Keratinocyte (primary cell): ENCODE results near the gene HYI. TPM values are rescaled to one million over a fixed set of nuclear protein-coding genes. Genes with fewer than 3 reads are reported as not detected.

Experiments
- DNase-seq: peaks from one replicate; pipeline ENCODE4 v3.0.0-alpha.2; 2011; ENCODE audit warnings: low read depth, missing footprints, low spot score
- FAIRE-seq: peaks from 2 replicates; lab custom pipeline; 2011; peaks lifted over from hg19 to GRCh38; lab: Jason Lieb, UNC
- H2AFZ ChIP-seq: 2 replicates; pipeline ENCODE4 v1.6.0; 2012; ENCODE audit warnings: low read length, control low read depth, inconsistent platforms; ENCODE audit not compliant: control insufficient read depth
- H3K27ac ChIP-seq: 2 replicates; pipeline ENCODE4 v1.5.1; 2011; ENCODE audit warnings: low read length; ENCODE audit not compliant: control insufficient read depth, insufficient read depth
- H3K27me3 ChIP-seq: 3 replicates; pipeline ENCODE4 v1.6.0; 2011; ENCODE audit warnings: low read length; ENCODE audit not compliant: control insufficient read depth, insufficient read depth; ENCODE audit errors: extremely low read depth
- H3K36me3 ChIP-seq, 2 experiments: 2 replicates in 1 of 2; 3 replicates in 1 of 2; pipeline ENCODE4 v1.5.1; 2011; ENCODE audit warnings: low read length in 2 of 2, mild to moderate bottlenecking in 1 of 2; ENCODE audit not compliant: control insufficient read depth in 2 of 2, insufficient read depth in 2 of 2; ENCODE audit errors: extremely low read depth in 1 of 2
- H3K4me1 ChIP-seq: 3 replicates; pipeline ENCODE4 v1.5.1; 2011; ENCODE audit warnings: low read length; ENCODE audit not compliant: control insufficient read depth, insufficient read depth; ENCODE audit errors: extremely low read depth
- H3K4me2 ChIP-seq: 3 replicates; pipeline ENCODE4 v1.6.0; 2011; ENCODE audit warnings: low read depth, low read length; ENCODE audit not compliant: control insufficient read depth, insufficient read depth; ENCODE audit errors: extremely low read depth
- H3K4me3 ChIP-seq, 3 experiments: fragments of 200-600 bp in 1 of 3; sonication (generic) in 1 of 3; 2 replicates in 2 of 3; 3 replicates in 1 of 3; pipeline ENCODE4 v1.5.1; 2011 to 2016; ENCODE audit warnings: low read length in 3 of 3, mild to moderate bottlenecking in 3 of 3, control low read depth in 2 of 3, inconsistent platforms in 1 of 3, low read depth in 1 of 3, mixed read lengths in 1 of 3, mixed run types in 1 of 3, moderate library complexity in 1 of 3; ENCODE audit not compliant: control insufficient read depth in 2 of 3, insufficient read depth in 2 of 3; ENCODE audit errors: extremely low read depth in 1 of 3
- H3K79me2 ChIP-seq: 2 replicates; pipeline ENCODE4 v1.6.0; 2012; ENCODE audit warnings: low read length; ENCODE audit not compliant: control insufficient read depth, insufficient read depth
- H3K9ac ChIP-seq: 3 replicates; pipeline ENCODE4 v1.6.0; 2011; ENCODE audit warnings: low read length; ENCODE audit not compliant: control insufficient read depth, insufficient read depth; ENCODE audit errors: extremely low read depth
- H3K9me1 ChIP-seq: 3 replicates; pipeline ENCODE4 v1.6.0; 2011; ENCODE audit warnings: low read length; ENCODE audit not compliant: control insufficient read depth, insufficient read depth; ENCODE audit errors: extremely low read depth
- H3K9me3 ChIP-seq: 2 replicates; pipeline ENCODE4 v1.5.1; 2012; ENCODE audit warnings: low read depth, low read length; ENCODE audit not compliant: control insufficient read depth
- H4K20me1 ChIP-seq: 3 replicates; pipeline ENCODE4 v1.6.0; 2011; ENCODE audit warnings: low read length; ENCODE audit not compliant: control insufficient read depth, insufficient read depth; ENCODE audit errors: extremely low read depth
- EZH2 ChIP-seq: IDR thresholded peaks from one replicate; pipeline ENCODE4 v1.6.1; 2012; ENCODE audit warnings: inconsistent platforms, mild to moderate bottlenecking, low read length, moderate library complexity
- dilution Hi-C: fragments of 300-500 bp; cut with MboI; formaldehyde crosslinking; loops from one replicate; pipeline ENCODE4 v1.7.0; 2020; ENCODE audit warnings: low sequenced_read_pairs; ENCODE audit not compliant: extremely low pct_ligation_motif_present
- polyA plus RNA-seq, 5 experiments: library from polyadenylated mRNA; depleted of rRNA in 3 of 5; stranded (reverse) in 3 of 5; stranded (forward) in 1 of 5; unstranded in 1 of 5; fragments of >200 nt; gene quantifications; 1 replicate in 1 of 5; 2 replicates in 3 of 5; 3 replicates in 1 of 5; pipeline versions ENCODE4 v1.2.1 to v1.2.3, GENCODE V29; 2011 to 2012; ENCODE audit warnings: missing spikeins in 2 of 5, low read depth in 1 of 5, low replicate concordance in 1 of 5
- TF ChIP-seq, protein P1 (sequence below), 3 experiments: IDR thresholded peaks in 1 of 3; conservative IDR thresholded peaks in 1 of 3; optimal IDR thresholded peaks in 1 of 3; 2 replicates in 2 of 3; 3 replicates in 1 of 3; pipeline versions ENCODE3 to v1.5.1; 2011; ENCODE audit warnings: low read length in 3 of 3, mild to moderate bottlenecking in 3 of 3, moderate library complexity in 2 of 3, control low read depth in 1 of 3, inconsistent platforms in 1 of 3; ENCODE audit not compliant: insufficient read depth in 2 of 3; ENCODE audit errors: extremely low read depth in 1 of 3

HYI gene
- polyA plus RNA-seq, 1 donor (not counting 4 experiments of a cell fraction or from before 2014, with no cell fraction given), result 26.9 TPM

DNA sequence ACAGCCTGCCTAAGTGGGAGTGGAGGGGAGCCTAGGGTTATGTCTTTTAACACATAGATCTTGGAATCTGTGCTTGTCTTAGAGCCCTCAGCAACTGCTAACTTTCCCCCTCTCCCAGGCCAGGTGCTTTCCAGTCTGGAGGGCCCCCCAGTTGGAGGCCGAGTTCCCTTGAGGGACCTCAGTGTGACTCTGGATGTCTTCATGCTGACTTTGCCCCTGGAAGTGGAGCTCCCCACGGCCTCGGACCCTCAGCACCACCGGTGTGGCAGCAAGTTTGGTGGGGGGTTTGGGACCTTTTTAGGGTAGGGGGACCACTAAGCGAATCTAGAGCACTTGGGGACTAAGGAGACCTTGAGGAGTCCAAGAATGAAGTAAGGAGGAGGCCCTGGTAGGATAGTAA, 22.9 kb downstream of the HYI start:
- no peak overlapping the region for H3K27ac ChIP-seq
- H4K20me1 ChIP-seq, result peaks cover 2% of the 10 kb centered on the region
- TF ChIP-seq, protein P1, sequence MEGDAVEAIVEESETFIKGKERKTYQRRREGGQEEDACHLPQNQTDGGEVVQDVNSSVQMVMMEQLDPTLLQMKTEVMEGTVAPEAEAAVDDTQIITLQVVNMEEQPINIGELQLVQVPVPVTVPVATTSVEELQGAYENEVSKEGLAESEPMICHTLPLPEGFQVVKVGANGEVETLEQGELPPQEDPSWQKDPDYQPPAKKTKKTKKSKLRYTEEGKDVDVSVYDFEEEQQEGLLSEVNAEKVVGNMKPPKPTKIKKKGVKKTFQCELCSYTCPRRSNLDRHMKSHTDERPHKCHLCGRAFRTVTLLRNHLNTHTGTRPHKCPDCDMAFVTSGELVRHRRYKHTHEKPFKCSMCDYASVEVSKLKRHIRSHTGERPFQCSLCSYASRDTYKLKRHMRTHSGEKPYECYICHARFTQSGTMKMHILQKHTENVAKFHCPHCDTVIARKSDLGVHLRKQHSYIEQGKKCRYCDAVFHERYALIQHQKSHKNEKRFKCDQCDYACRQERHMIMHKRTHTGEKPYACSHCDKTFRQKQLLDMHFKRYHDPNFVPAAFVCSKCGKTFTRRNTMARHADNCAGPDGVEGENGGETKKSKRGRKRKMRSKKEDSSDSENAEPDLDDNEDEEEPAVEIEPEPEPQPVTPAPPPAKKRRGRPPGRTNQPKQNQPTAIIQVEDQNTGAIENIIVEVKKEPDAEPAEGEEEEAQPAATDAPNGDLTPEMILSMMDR (optimal IDR thresholded peaks at IDR 0.05 in 1 of 3, IDR thresholded peaks at IDR 0.05 in 1 of 3, conservative IDR thresholded peaks at IDR 0.05 in 1 of 3; ENCODE audit: extremely low read depth in 1 of 3, insufficient read depth in 2 of 3, low read length in 3 of 3), result no peak
- no peak for TF ChIP-seq EZH2
- dilution Hi-C loops, result no loop called here
- no peak overlapping the region for H3K9ac ChIP-seq
- H3K27me3 ChIP-seq, result no peaks in the 10 kb centered on the region
- DNase-seq (no peak), FAIRE-seq (no peak)
- H3K9me1 ChIP-seq, result no peaks in the 10 kb centered on the region
- H2AFZ ChIP-seq, result no peak overlapping the region
- H3K4me1 ChIP-seq, result no peaks in the 10 kb centered on the region
- no peak overlapping the region for H3K4me3 ChIP-seq
- H3K79me2 ChIP-seq, result no peaks in the 10 kb centered on the region
- H3K4me2 ChIP-seq, result no peak overlapping the region
- H3K36me3 ChIP-seq, result peaks cover 64 to 70% of the 10 kb centered on the region in 2 experiments
- H3K9me3 ChIP-seq, result no peaks in the 10 kb centered on the region

DNA sequence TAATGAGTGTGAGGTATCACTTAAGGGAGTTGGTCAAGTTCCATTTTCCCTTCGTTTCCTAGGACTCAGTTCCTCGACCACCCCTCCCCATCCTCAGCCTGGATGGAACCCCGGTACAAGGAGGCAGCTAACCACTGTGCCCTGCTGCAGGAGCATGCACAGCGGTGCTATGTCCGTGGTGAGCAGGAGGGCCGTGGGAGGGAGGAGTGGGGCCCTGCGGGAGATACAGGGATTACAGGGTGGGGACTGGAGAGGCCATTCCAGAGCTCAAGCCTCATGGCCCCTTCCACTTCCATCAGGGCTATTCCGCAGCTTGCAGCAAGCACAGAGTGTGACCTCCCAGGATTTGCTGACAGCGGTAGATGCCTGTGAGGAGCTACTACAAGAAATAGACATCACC, 25.8 kb downstream of the HYI start:
- no peak for FAIRE-seq
- TF ChIP-seq, protein P1 (optimal IDR thresholded peaks at IDR 0.05 in 1 of 3, IDR thresholded peaks at IDR 0.05 in 1 of 3, conservative IDR thresholded peaks at IDR 0.05 in 1 of 3; ENCODE audit: extremely low read depth in 1 of 3, insufficient read depth in 2 of 3, low read length in 3 of 3), result no peak
- TF ChIP-seq EZH2, result no peak
- Histone ChIP-seq H3K79me2 (no peaks in the 10 kb centered on the region), H3K36me3 (peaks cover 72 to 74% of the 10 kb centered on the region in 2 experiments), H2AFZ (no peak overlapping the region), H3K27me3 (no peaks in the 10 kb centered on the region), H3K9me1 (no peaks in the 10 kb centered on the region), H3K4me1 (no peaks in the 10 kb centered on the region), H3K27ac (no peak overlapping the region), H3K9ac (no peak overlapping the region), H3K4me2 (no peak overlapping the region), H4K20me1 (peaks cover 2% of the 10 kb centered on the region), H3K4me3 (no peak overlapping the region), H3K9me3 (peaks cover 8% of the 10 kb centered on the region)
- DNase-seq, result no peak
- dilution Hi-C loops, result no loop called here
